ENCODE measurements around the gene FABP7.

DNA sequence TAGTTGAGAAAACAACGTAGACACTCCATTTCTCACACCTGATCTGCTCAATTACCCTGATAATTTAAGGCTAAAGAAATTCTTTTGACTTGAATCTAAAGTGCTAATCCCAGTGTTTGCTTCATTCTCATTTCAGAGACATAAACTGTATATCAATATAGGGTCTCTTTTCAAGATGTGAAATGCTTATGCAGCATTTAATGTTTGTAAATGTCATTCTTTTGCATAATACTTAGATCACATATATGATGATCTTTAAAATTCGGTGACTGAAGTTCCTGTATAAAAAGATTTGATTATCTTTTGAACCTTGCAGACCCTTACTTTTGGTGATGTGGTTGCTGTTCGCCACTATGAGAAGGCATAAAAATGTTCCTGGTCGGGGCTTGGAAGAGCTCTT, 3.9 kb downstream of the FABP7 start:
- no peak for TF ChIP-seq POLR2A (IDR thresholded peaks at IDR 0.05)
- TF ChIP-seq, protein P1, sequence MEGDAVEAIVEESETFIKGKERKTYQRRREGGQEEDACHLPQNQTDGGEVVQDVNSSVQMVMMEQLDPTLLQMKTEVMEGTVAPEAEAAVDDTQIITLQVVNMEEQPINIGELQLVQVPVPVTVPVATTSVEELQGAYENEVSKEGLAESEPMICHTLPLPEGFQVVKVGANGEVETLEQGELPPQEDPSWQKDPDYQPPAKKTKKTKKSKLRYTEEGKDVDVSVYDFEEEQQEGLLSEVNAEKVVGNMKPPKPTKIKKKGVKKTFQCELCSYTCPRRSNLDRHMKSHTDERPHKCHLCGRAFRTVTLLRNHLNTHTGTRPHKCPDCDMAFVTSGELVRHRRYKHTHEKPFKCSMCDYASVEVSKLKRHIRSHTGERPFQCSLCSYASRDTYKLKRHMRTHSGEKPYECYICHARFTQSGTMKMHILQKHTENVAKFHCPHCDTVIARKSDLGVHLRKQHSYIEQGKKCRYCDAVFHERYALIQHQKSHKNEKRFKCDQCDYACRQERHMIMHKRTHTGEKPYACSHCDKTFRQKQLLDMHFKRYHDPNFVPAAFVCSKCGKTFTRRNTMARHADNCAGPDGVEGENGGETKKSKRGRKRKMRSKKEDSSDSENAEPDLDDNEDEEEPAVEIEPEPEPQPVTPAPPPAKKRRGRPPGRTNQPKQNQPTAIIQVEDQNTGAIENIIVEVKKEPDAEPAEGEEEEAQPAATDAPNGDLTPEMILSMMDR (IDR thresholded peaks at IDR 0.05), result no peak
- TF ChIP-seq POLR2AphosphoS5 (IDR thresholded peaks at IDR 0.05), result no peak
- no peak for TF ChIP-seq EP300 (IDR thresholded peaks at IDR 0.05)

All from upper lobe of left lung (tissue), 4 donors.